ENCODE measurements around the gene FANCL. TPM values are rescaled to one million over a fixed set of nuclear protein-coding genes. Genes with fewer than 3 reads are reported as not detected.
"Not testable (repeated sequence)": the region's sequence is repeated elsewhere in the genome, so short reads cannot be mapped to it uniquely, and the experiment has no call there.

FANCL gene
- total and polyA plus RNA-seq, 3 donors from 2014 or later: 27.8 to 52.3 (median 36.6) TPM

DNA sequence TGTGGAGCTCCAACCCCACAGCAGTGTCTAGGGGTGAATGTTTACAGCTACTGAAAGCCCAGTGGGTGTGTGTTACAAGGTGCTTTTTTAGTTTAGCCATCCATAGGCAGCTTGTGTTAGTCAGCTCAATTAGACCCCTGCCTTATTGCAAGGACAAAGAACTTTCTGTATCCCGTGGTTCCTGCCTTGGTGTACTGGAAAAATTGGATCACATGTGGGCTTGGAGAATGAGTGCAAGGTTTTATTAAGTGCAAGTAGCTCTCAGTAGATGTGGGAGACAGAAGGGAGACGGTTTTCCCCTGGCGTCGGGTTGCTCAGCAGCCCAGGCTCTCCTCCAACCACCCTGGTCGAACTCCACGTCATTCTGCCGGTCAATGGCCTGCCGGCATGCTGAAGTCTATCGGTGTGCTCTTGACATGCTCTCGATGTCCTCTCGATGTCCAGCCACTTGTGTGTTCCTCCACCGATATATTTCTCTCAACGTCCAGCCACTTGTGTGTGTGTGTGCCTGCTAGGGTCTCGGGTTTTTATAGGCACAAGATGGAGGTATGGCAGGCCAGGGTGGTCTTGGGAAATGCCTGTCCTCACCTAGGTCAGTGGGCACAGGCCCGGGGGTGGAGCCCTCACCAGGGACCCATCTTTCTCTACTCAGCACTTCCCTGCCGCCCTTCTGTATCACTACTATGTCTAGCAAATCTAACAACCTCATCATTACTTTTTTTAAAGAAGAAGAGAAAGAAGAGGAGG, 13.8 kb downstream of the FANCL start:
- Histone ChIP-seq H3K9me3 (no peaks in the 10 kb centered on the region), H3K4me1 (no peaks in the 10 kb centered on the region), H3K27ac (no peak overlapping the region), H3K36me3 (ENCODE audit: low read depth, missing control alignments) (no peaks in the 10 kb centered on the region), H3K4me3 (no peak overlapping the region), H3K27me3 (no peaks in the 10 kb centered on the region)
- intact Hi-C loops (cut with DNase I; ENCODE audit: low total_unique reads): no loop called here
- TF ChIP-seq POLR2A (IDR thresholded peaks at IDR 0.05): no peak
- TF ChIP-seq, protein P1, sequence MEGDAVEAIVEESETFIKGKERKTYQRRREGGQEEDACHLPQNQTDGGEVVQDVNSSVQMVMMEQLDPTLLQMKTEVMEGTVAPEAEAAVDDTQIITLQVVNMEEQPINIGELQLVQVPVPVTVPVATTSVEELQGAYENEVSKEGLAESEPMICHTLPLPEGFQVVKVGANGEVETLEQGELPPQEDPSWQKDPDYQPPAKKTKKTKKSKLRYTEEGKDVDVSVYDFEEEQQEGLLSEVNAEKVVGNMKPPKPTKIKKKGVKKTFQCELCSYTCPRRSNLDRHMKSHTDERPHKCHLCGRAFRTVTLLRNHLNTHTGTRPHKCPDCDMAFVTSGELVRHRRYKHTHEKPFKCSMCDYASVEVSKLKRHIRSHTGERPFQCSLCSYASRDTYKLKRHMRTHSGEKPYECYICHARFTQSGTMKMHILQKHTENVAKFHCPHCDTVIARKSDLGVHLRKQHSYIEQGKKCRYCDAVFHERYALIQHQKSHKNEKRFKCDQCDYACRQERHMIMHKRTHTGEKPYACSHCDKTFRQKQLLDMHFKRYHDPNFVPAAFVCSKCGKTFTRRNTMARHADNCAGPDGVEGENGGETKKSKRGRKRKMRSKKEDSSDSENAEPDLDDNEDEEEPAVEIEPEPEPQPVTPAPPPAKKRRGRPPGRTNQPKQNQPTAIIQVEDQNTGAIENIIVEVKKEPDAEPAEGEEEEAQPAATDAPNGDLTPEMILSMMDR (IDR thresholded peaks at IDR 0.05): no peak
- WGBS, 2 donors: 93 to 98% methylated on average over 16 of the region's 16 CpGs
- DNase-seq: no peak

- intact Hi-C loops (cut with DNase I; ENCODE audit: low total_unique reads): no loop called here
- DNase-seq: no peak
- H3K27me3 ChIP-seq: no peaks in the 10 kb centered on the region
- H3K4me1 ChIP-seq: no peaks in the 10 kb centered on the region
- no peak for TF ChIP-seq POLR2A (IDR thresholded peaks at IDR 0.05)
- TF ChIP-seq, protein P1 (IDR thresholded peaks at IDR 0.05): no peak
- no peak overlapping the region for H3K27ac ChIP-seq
- H3K36me3 ChIP-seq (ENCODE audit: low read depth, missing control alignments): no peaks in the 10 kb centered on the region
- no peak overlapping the region for H3K4me3 ChIP-seq
- no peaks in the 10 kb centered on the region for H3K9me3 ChIP-seq
- WGBS, 2 donors: 68 to 69% methylated on average over 2 of the region's 2 CpGs
Measured at GRCh38 chr2:58221909-58222308, 19.2 kb downstream of the FANCL start.

DNA sequence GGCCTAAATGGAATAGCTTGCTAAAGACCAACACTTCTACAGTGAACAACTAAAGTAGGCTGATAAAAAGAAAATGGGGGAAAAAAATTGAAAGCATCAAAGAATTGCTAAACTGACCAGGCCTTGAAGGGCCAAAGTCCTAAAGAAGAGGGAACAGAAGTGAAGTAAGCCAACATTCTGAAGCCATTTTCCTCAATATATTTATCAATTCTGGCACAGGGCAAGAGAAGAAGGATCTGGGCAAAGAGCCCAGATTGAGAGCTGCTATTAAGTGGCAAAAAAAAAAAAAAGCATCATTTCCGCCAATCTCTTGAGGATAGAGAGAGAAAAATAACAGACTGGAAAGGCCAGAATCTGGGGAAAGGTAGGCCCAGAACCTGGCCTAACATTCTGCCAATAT, 25.7 kb downstream of the FANCL start:
- Histone ChIP-seq H3K4me3 (no peak overlapping the region), H3K27ac (no peak overlapping the region), H3K9me3 (no peaks in the 10 kb centered on the region), H3K27me3 (no peaks in the 10 kb centered on the region), H3K36me3 (ENCODE audit: low read depth, missing control alignments) (no peaks in the 10 kb centered on the region), H3K4me1 (no peaks in the 10 kb centered on the region)
- intact Hi-C loops (cut with DNase I; ENCODE audit: low total_unique reads): no loop called here
- peak; percentile 26 for DNase-seq
- 57 to 62% methylated on average over 1 of the region's 1 CpG for WGBS, 2 donors
- TF ChIP-seq POLR2A (IDR thresholded peaks at IDR 0.05): no peak
- TF ChIP-seq, protein P1 (IDR thresholded peaks at IDR 0.05): no peak

- H3K9me3 ChIP-seq; H3K4me3 ChIP-seq; intact Hi-C loops (cut with DNase I; ENCODE audit: low total_unique reads); H3K27me3 ChIP-seq; H3K36me3 ChIP-seq (ENCODE audit: low read depth, missing control alignments); DNase-seq; H3K4me1 ChIP-seq; H3K27ac ChIP-seq: not testable (repeated sequence)
- 91 to 97% methylated on average over 6 of the region's 6 CpGs for WGBS, 2 donors
Measured at GRCh38 chr2:58210951-58211568, 30.1 kb downstream of the FANCL start.

DNA sequence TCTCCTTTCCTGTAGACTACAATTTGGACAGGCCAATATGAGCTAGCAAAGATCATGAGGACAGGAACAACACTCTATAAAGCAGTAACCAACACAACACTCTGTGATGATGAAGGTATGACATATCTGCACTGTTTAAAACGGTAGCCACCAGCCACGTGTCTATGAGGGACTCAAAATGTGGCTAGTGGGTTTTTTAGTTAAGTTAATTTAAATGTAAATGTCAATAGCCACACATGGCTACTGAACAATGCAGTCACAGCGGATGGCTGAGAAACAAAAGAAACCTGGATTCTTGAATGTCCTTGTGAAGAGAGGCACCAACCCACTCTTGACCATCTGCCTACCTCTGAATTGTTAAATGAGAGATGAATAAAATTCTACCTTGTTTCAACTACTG, 33.9 kb downstream of the FANCL start:
- intact Hi-C loops (cut with DNase I; ENCODE audit: low total_unique reads): no loop called here
- no peak overlapping the region for H3K4me3 ChIP-seq
- 87 to 95% methylated on average over 3 of the region's 3 CpGs for WGBS, 2 donors
- no peaks in the 10 kb centered on the region for H3K36me3 ChIP-seq (ENCODE audit: low read depth, missing control alignments)
- no peak for DNase-seq
- H3K27me3 ChIP-seq: no peaks in the 10 kb centered on the region
- no peaks in the 10 kb centered on the region for H3K4me1 ChIP-seq
- TF ChIP-seq, protein P1 (IDR thresholded peaks at IDR 0.05): no peak
- no peak for TF ChIP-seq POLR2A (IDR thresholded peaks at IDR 0.05)
- no peak overlapping the region for H3K27ac ChIP-seq
- no peaks in the 10 kb centered on the region for H3K9me3 ChIP-seq

Data from testis (tissue), 3 donors.